IMR-90 (cell line): ENCODE data around the gene NAP1L1. TPM values are rescaled to one million over a fixed set of nuclear protein-coding genes. Genes with fewer than 3 reads are reported as not detected.

Source experiments
- ATAC-seq: fragments of 200-7000 bp; cut with Tn5 transposase; 2 replicates; pipeline ENCODE4 v1.9.1; 2020; ENCODE audit warnings: low read depth, mild to moderate bottlenecking, moderate library complexity
- BruUV-seq: library from RNA; stranded (reverse); fragments of 400-500 nt; replicated peaks from 2 replicates; lab custom pipeline; 2021; lab: Mats Ljungman, UMichigan
- CTCF ChIA-PET: fragments of 300-600 bp; formaldehyde crosslinking; extraction: SDS; loops from one replicate; lab custom pipeline; 2021; ENCODE audit warnings: antibody characterized with exemption; lab: Yijun Ruan, JAX
- POLR2A ChIA-PET: fragments of 300-600 bp; sonication (Branson Sonifier 250); formaldehyde crosslinking; loops from one replicate; lab custom pipeline; 2022; ENCODE audit warnings: antibody characterized with exemption; ENCODE audit not compliant: unreplicated experiment; lab: Charles Lee
- DNase-seq: peaks from one replicate; pipeline ENCODE4 v3.0.0; 2013
- H2AFZ ChIP-seq: replicated peaks from 2 replicates; pipeline ENCODE3; 2013; ENCODE audit warnings: low read length, mild to moderate bottlenecking; ENCODE audit not compliant: poor library complexity
- H2AK5ac ChIP-seq: 2 replicates; pipeline ENCODE4 v1.6.1; 2013; ENCODE audit warnings: low read depth, low read length, inconsistent platforms
- H2AK9ac ChIP-seq: replicated peaks from 2 replicates; pipeline ENCODE3; 2013; ENCODE audit warnings: mild to moderate bottlenecking, low read depth, low read length, moderate library complexity; ENCODE audit not compliant: poor library complexity
- H2BK120ac ChIP-seq: 2 replicates; pipeline ENCODE4 v1.6.1; 2013; ENCODE audit warnings: low read depth, low read length, inconsistent platforms
- H2BK15ac ChIP-seq: 3 replicates; pipeline ENCODE4 v1.6.1; 2013; ENCODE audit warnings: low read depth, low read length, inconsistent platforms
- H2BK20ac ChIP-seq: 2 replicates; pipeline ENCODE4 v1.6.1; 2013; ENCODE audit warnings: low read depth, mild to moderate bottlenecking, inconsistent platforms, low read length, moderate library complexity
- H2BK5ac ChIP-seq: 2 replicates; pipeline ENCODE4 v1.6.1; 2013; ENCODE audit warnings: mild to moderate bottlenecking, low read depth, low read length, inconsistent platforms; ENCODE audit not compliant: poor library complexity, severe bottlenecking
- H3K14ac ChIP-seq: replicated peaks from 2 replicates; pipeline ENCODE4 v1.6.1; 2013; ENCODE audit warnings: low read depth, low read length, inconsistent platforms
- H3K18ac ChIP-seq: 2 replicates; pipeline ENCODE4 v1.6.1; 2013; ENCODE audit warnings: low read depth, low read length, control low read depth
- H3K23ac ChIP-seq: 2 replicates; pipeline ENCODE4 v1.6.1; 2013; ENCODE audit warnings: low read depth, low read length, inconsistent platforms
- H3K27ac ChIP-seq: 2 replicates; pipeline ENCODE4 v1.5.1; 2013; ENCODE audit warnings: mild to moderate bottlenecking, control low read depth, low read length; ENCODE audit not compliant: insufficient read depth
- H3K27me3 ChIP-seq: 2 replicates; pipeline ENCODE4 v1.6.1; 2013; ENCODE audit warnings: low read length; ENCODE audit not compliant: control insufficient read depth, insufficient read depth
- H3K36me3 ChIP-seq: 2 replicates; pipeline ENCODE4 v1.6.1; 2013; ENCODE audit warnings: low read length, mixed read lengths; ENCODE audit not compliant: control insufficient read depth, insufficient read depth
- H3K4ac ChIP-seq: 2 replicates; pipeline ENCODE4 v1.6.1; 2013; ENCODE audit warnings: low read depth, low read length, inconsistent platforms
- H3K4me1 ChIP-seq: 2 replicates; pipeline ENCODE4 v1.6.1; 2013; ENCODE audit warnings: low read length, mixed read lengths; ENCODE audit not compliant: control insufficient read depth, insufficient read depth
- H3K4me2 ChIP-seq: 2 replicates; pipeline ENCODE4 v1.6.1; 2013; ENCODE audit warnings: low read depth, mild to moderate bottlenecking, control low read depth, low read length, moderate library complexity
- H3K4me3 ChIP-seq: 2 replicates; pipeline ENCODE4 v1.5.1; 2013; ENCODE audit warnings: low read depth, mild to moderate bottlenecking, control low read depth, low read length, moderate library complexity; ENCODE audit not compliant: insufficient read depth
- H3K56ac ChIP-seq: 2 replicates; pipeline ENCODE4 v1.6.1; 2013; ENCODE audit warnings: low read length, inconsistent platforms; ENCODE audit not compliant: insufficient read depth; ENCODE audit errors: extremely low read depth
- H3K79me1 ChIP-seq, 2 experiments: 2 replicates each; pipeline ENCODE4 v1.6.1; 2013; ENCODE audit warnings: low read length in 2 of 2, inconsistent platforms in 1 of 2, low read depth in 1 of 2
- H3K9ac ChIP-seq: 2 replicates; pipeline ENCODE4 v1.6.1; 2013; ENCODE audit warnings: low read depth, low read length, control low read depth
- H3K9me1 ChIP-seq: 2 replicates; pipeline ENCODE4 v1.6.1; 2013; ENCODE audit warnings: low read length, inconsistent platforms; ENCODE audit not compliant: insufficient read depth
- H3K9me3 ChIP-seq: 2 replicates; pipeline ENCODE4 v1.6.1; 2013; ENCODE audit warnings: low read length; ENCODE audit not compliant: control insufficient read depth, insufficient read depth
- H4K20me1 ChIP-seq: 2 replicates; pipeline ENCODE4 v1.6.1; 2013; ENCODE audit warnings: low read length, inconsistent platforms; ENCODE audit not compliant: insufficient read depth
- H4K5ac ChIP-seq: 2 replicates; pipeline ENCODE4 v1.6.1; 2013; ENCODE audit warnings: mild to moderate bottlenecking, low read depth, low read length, control low read depth
- H4K8ac ChIP-seq, 2 experiments: 2 replicates each; pipeline ENCODE4 v1.6.1; 2013; ENCODE audit warnings: low read depth in 2 of 2, low read length in 2 of 2, control low read depth in 1 of 2, inconsistent platforms in 1 of 2
- H4K91ac ChIP-seq: 2 replicates; pipeline ENCODE4 v1.6.1; 2013; ENCODE audit warnings: low read depth, low read length, inconsistent platforms; ENCODE audit not compliant: insufficient read depth
- BHLHE40 ChIP-seq: fragments of 150-350 bp; IDR thresholded peaks from 2 replicates; pipeline ENCODE4 v1.6.1; 2016; ENCODE audit warnings: mild to moderate bottlenecking, low read depth, low read length
- CEBPB ChIP-seq: IDR thresholded peaks from 2 replicates; pipeline ENCODE4 v1.6.1; 2012; ENCODE audit warnings: low read depth, low read length, improper control_type of control experiment
- CHD1 ChIP-seq: IDR thresholded peaks from 2 replicates; pipeline ENCODE4 v1.6.1; 2012; ENCODE audit warnings: low read depth, low read length, improper control_type of control experiment
- FOS ChIP-seq: fragments of 150-350 bp; IDR thresholded peaks from 2 replicates; pipeline ENCODE4 v1.6.1; 2016; ENCODE audit warnings: low read depth, low read length
- MAFK ChIP-seq: IDR thresholded peaks from 2 replicates; pipeline ENCODE4 v1.6.1; 2012; ENCODE audit warnings: low read depth, low read length, improper control_type of control experiment
- MAZ ChIP-seq: IDR thresholded peaks from 2 replicates; pipeline ENCODE4 v1.6.1; 2012; ENCODE audit warnings: low read depth, mild to moderate bottlenecking, low read length, improper control_type of control experiment, moderate library complexity, borderline replicate concordance
- MXI1 ChIP-seq: IDR thresholded peaks from 2 replicates; pipeline ENCODE4 v1.6.1; 2012; ENCODE audit warnings: low read depth, mild to moderate bottlenecking, low read length, moderate library complexity, borderline replicate concordance
- NFE2L2 ChIP-seq: fragments of 150-350 bp; IDR thresholded peaks from 2 replicates; pipeline ENCODE4 v1.6.1; 2016; ENCODE audit warnings: low read depth, mild to moderate bottlenecking, low read length
- POLR2A ChIP-seq: IDR thresholded peaks from 2 replicates; pipeline ENCODE4 v1.6.1; 2012; ENCODE audit warnings: mild to moderate bottlenecking, low read depth, low read length
- RAD21 ChIP-seq: IDR thresholded peaks from 2 replicates; pipeline ENCODE4 v1.6.1; 2012; ENCODE audit warnings: low read length, improper control_type of control experiment
- RCOR1 ChIP-seq: IDR thresholded peaks from 2 replicates; pipeline ENCODE4 v1.6.1; 2012; ENCODE audit warnings: mild to moderate bottlenecking, low read length, improper control_type of control experiment; ENCODE audit not compliant: insufficient replicate concordance
- RFX5 ChIP-seq: IDR thresholded peaks from 2 replicates; pipeline ENCODE4 v1.8.0; 2012; ENCODE audit warnings: low read depth, mild to moderate bottlenecking, low read length, moderate library complexity
- SMC3 ChIP-seq: fragments of 150-350 bp; IDR thresholded peaks from 2 replicates; pipeline ENCODE4 v1.6.1; 2016; ENCODE audit warnings: low read depth, mild to moderate bottlenecking, antibody characterized with exemption, low read length, moderate library complexity
- dilution Hi-C: fragments of 300-500 bp; cut with HindIII; formaldehyde crosslinking; loops from one replicate; pipeline ENCODE4 v1.14.3; 2018; ENCODE audit warnings: low sequenced_read_pairs; ENCODE audit not compliant: unreplicated experiment
- in situ Hi-C: fragments of 300-500 bp; cut with MboI; formaldehyde crosslinking; loops from 3 replicates; pipeline ENCODE4 v1.14.3; 2019; ENCODE audit warnings: low sequenced_read_pairs, inconsistent platforms, mixed read lengths
- intact Hi-C: fragments of 100-400 bp; cut with micrococcal nuclease; formaldehyde crosslinking; loops from 2 replicates; pipeline ENCODE4 v1.10.0; 2022
- polyA plus RNA-seq, 3 experiments: library from polyadenylated mRNA; depleted of rRNA; stranded (reverse); fragments of >200 nt; gene quantifications; 2 replicates each; pipeline ENCODE4 v1.2.3, GENCODE V29; 2012; ENCODE audit warnings: low replicate concordance in 1 of 3
- total RNA-seq: library from RNA; depleted of rRNA; stranded (reverse); fragments of >200 nt; gene quantifications from 2 replicates; pipeline ENCODE4 v1.2.3, GENCODE V29; 2012
- TF ChIP-seq, protein P1 (sequence below): fragments of 150-350 bp; IDR thresholded peaks from 2 replicates; pipeline ENCODE4 v1.6.1; 2017; ENCODE audit warnings: mild to moderate bottlenecking, antibody characterized with exemption, low read length, low read depth
- TF ChIP-seq, protein P2 (sequence below): conservative IDR thresholded peaks from 2 replicates; pipeline ENCODE4 v1.5.1; 2012; ENCODE audit warnings: mild to moderate bottlenecking, low read depth, low read length, improper control_type of control experiment
- TF ChIP-seq, protein P3 (sequence below): fragments of 150-350 bp; IDR thresholded peaks from 2 replicates; pipeline ENCODE4 v1.6.1; 2016; ENCODE audit warnings: low read depth, mild to moderate bottlenecking, low read length, moderate library complexity, borderline replicate concordance

Gene NAP1L1
- total and polyA plus RNA-seq, 2 of the 4 experiments (the other 2 are of a cell fraction), result 86.4 to 200 TPM

DNA sequence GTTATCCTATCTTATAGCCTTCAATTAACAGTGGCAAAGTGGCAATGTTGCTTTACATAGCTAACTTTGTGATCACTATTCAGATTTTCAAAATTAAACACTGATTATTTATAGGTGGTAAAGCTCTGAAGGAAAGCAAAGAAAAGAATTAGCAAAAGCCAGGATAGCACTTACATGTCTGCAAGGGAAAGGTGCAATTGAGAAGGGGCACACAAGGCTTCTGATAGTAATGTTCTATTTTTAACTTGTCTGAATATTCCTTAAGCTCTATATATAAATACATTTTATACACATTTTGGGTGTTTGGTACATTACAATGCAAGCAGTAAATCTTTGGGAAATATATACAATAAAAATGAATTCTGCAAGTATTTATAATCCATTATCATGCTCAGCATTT is 10.9 kb downstream of the NAP1L1 start:
- POLR2A ChIA-PET, result no interaction called here

More for the DNA sequence above, 10.9 kb downstream of the NAP1L1 start:
- Histone ChIP-seq H3K36me3 (peaks cover 16% of the 10 kb centered on the region), H3K79me1 (peaks cover 13 to 59% of the 10 kb centered on the region in 2 experiments; a peak in 3 of 4 replicates), H2AFZ (no peak overlapping the region), H3K56ac (no peak overlapping the region), H2AK9ac (no peak overlapping the region), H3K9ac (no peak overlapping the region), H2AK5ac (no peak overlapping the region), H4K5ac (no peak overlapping the region), H3K23ac (no peak overlapping the region), H2BK20ac (no peak overlapping the region), H3K18ac (no peak overlapping the region), H2BK120ac (no peak overlapping the region), H3K4me2 (no peak overlapping the region), H3K27me3 (no peaks in the 10 kb centered on the region), H3K27ac (no peak overlapping the region), H2BK5ac (no peak overlapping the region), H4K20me1 (peaks cover 84% of the 10 kb centered on the region), H3K14ac (no peak overlapping the region), H4K91ac (no peak overlapping the region), H4K8ac (no peak overlapping the region), H3K9me1 (peaks cover 7% of the 10 kb centered on the region), H3K9me3 (no peaks in the 10 kb centered on the region), H3K4me1 (peaks cover 2% of the 10 kb centered on the region; the same call in 1 of the 2 replicates), H3K4me3 (no peak overlapping the region), H3K4ac (no peak overlapping the region), H2BK15ac (no peak overlapping the region)
- in situ Hi-C loops (loop anchor here (10.0 to 25.0 kb wide), 2 partner anchors 271 to 389 kb away; partner anchors contain the start of gene BBS10), intact Hi-C loops (no loop called here), dilution Hi-C loops (no loop called here)
- BruUV-seq, result no TSS peak
- ATAC-seq, result no peak
- CTCF ChIA-PET, result interaction anchor here (1.1 kb wide), 1 partner anchor 274 kb away, joined by 4 read pairs; no protein-coding TSS in a partner anchor
- TF ChIP-seq, protein P1, sequence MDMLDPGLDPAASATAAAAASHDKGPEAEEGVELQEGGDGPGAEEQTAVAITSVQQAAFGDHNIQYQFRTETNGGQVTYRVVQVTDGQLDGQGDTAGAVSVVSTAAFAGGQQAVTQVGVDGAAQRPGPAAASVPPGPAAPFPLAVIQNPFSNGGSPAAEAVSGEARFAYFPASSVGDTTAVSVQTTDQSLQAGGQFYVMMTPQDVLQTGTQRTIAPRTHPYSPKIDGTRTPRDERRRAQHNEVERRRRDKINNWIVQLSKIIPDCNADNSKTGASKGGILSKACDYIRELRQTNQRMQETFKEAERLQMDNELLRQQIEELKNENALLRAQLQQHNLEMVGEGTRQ, result no peak
- TF ChIP-seq SMC3 (no peak), POLR2A (no peak), FOS (no peak), BHLHE40 (no peak), CHD1 (no peak), CEBPB (no peak), MXI1 (no peak), RFX5 (no peak), NFE2L2 (no peak), RCOR1 (no peak), RAD21 (no peak), MAFK (no peak), MAZ (no peak)
- TF ChIP-seq, protein P2, sequence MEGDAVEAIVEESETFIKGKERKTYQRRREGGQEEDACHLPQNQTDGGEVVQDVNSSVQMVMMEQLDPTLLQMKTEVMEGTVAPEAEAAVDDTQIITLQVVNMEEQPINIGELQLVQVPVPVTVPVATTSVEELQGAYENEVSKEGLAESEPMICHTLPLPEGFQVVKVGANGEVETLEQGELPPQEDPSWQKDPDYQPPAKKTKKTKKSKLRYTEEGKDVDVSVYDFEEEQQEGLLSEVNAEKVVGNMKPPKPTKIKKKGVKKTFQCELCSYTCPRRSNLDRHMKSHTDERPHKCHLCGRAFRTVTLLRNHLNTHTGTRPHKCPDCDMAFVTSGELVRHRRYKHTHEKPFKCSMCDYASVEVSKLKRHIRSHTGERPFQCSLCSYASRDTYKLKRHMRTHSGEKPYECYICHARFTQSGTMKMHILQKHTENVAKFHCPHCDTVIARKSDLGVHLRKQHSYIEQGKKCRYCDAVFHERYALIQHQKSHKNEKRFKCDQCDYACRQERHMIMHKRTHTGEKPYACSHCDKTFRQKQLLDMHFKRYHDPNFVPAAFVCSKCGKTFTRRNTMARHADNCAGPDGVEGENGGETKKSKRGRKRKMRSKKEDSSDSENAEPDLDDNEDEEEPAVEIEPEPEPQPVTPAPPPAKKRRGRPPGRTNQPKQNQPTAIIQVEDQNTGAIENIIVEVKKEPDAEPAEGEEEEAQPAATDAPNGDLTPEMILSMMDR, result no peak
- TF ChIP-seq, protein P3, sequence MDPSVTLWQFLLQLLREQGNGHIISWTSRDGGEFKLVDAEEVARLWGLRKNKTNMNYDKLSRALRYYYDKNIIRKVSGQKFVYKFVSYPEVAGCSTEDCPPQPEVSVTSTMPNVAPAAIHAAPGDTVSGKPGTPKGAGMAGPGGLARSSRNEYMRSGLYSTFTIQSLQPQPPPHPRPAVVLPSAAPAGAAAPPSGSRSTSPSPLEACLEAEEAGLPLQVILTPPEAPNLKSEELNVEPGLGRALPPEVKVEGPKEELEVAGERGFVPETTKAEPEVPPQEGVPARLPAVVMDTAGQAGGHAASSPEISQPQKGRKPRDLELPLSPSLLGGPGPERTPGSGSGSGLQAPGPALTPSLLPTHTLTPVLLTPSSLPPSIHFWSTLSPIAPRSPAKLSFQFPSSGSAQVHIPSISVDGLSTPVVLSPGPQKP, result no peak
- no peak for DNase-seq
